T-cell (primary cell): ENCODE results near the gene ZBTB11. TPM values are rescaled to one million over a fixed set of nuclear protein-coding genes. Genes with fewer than 3 reads are reported as not detected.

Source experiments
- ATAC-seq, 4 experiments: fragments of 200-7000 bp in 3 of 4; fragments of 150-1000 bp in 1 of 4; cut with Tn5 transposase; replicated peaks in 1 of 4; 1 replicate in 3 of 4; 2 replicates in 1 of 4; pipeline ENCODE4 v1.10.0; 2021; ENCODE audit warnings: moderate library complexity in 3 of 4, mild to moderate bottlenecking in 2 of 4, moderate number of reproducible peaks in 1 of 4
- CTCF ChIA-PET, 2 donors: fragments of 300-600 bp; sonication (Branson Sonifier 250); formaldehyde crosslinking; loops; one replicate each; lab custom pipeline; 2022; ENCODE audit warnings: antibody characterized with exemption in 2 of 2; lab: Charles Lee
- POLR2A ChIA-PET, 2 donors: fragments of 300-600 bp; sonication (Branson Sonifier 250); formaldehyde crosslinking; loops; one replicate each; lab custom pipeline; 2022; ENCODE audit warnings: antibody characterized with exemption in 2 of 2; lab: Charles Lee
- DNase-seq, 35 experiments: peaks; one replicate each; pipeline versions ENCODE4 v3.0.0 to v3.0.0-alpha.2; 2013 to 2023
- H3K27ac ChIP-seq: one replicate; pipeline ENCODE4 v1.5.1; 2013; ENCODE audit warnings: low read length
- H3K27me3 ChIP-seq, 2 experiments: replicated peaks in 1 of 2; 1 replicate in 1 of 2; 2 replicates in 1 of 2; pipeline versions ENCODE4 v1.6.1 to v1.7.0; 2013; ENCODE audit warnings: low read length in 1 of 2, mixed read lengths in 1 of 2; ENCODE audit not compliant: control insufficient read depth in 2 of 2, insufficient read depth in 2 of 2; ENCODE audit errors: extremely low read depth in 1 of 2
- H3K36me3 ChIP-seq, 2 donors: 1 replicate in 1 of 2; 2 replicates in 1 of 2; pipeline versions ENCODE4 v1.6.1 to v1.7.0; 2013; ENCODE audit warnings: low read length in 1 of 2; ENCODE audit not compliant: control insufficient read depth in 2 of 2, insufficient read depth in 1 of 2; ENCODE audit errors: extremely low read depth in 1 of 2
- H3K4me1 ChIP-seq, 2 experiments: 1 replicate in 1 of 2; 2 replicates in 1 of 2; pipeline versions ENCODE4 v1.6.1 to v1.7.0; 2013; ENCODE audit warnings: low read length in 2 of 2, mixed read lengths in 1 of 2; ENCODE audit not compliant: insufficient read depth in 2 of 2, control insufficient read depth in 1 of 2; ENCODE audit errors: extremely low read depth in 1 of 2
- H3K4me3 ChIP-seq, 2 donors: 1 replicate in 1 of 2; 2 replicates in 1 of 2; pipeline versions ENCODE4 v1.5.1 to v1.7.0; 2013; ENCODE audit warnings: mild to moderate bottlenecking in 2 of 2, low read length in 1 of 2, moderate library complexity in 1 of 2; ENCODE audit not compliant: control insufficient read depth in 1 of 2; ENCODE audit errors: extremely low read depth in 1 of 2
- H3K9me3 ChIP-seq: 2 replicates; pipeline ENCODE4 v1.7.0; 2013
- H3K27ac Mint-ChIP-seq, 2 donors: one replicate each; pipeline ENCODE4 v1.8.0; 2020 to 2021; ENCODE audit warnings: mild to moderate bottlenecking in 2 of 2, mixed read lengths in 2 of 2
- H3K27me3 Mint-ChIP-seq, 2 donors: one replicate each; pipeline ENCODE4 v1.8.0; 2021 to 2022; ENCODE audit warnings: mixed read lengths in 2 of 2
- H3K36me3 Mint-ChIP-seq: one replicate; pipeline ENCODE4 v1.8.0; 2021; ENCODE audit warnings: mixed read lengths
- H3K4me1 Mint-ChIP-seq, 3 donors: one replicate each; pipeline ENCODE4 v1.8.0; 2020 to 2022; ENCODE audit warnings: mixed read lengths in 3 of 3, mild to moderate bottlenecking in 1 of 3
- H3K4me3 Mint-ChIP-seq, 3 donors: one replicate each; pipeline ENCODE4 v1.8.0; 2020 to 2022; ENCODE audit warnings: mild to moderate bottlenecking in 3 of 3, mixed read lengths in 3 of 3, moderate library complexity in 3 of 3
- H3K9me3 Mint-ChIP-seq, 3 donors: one replicate each; pipeline ENCODE4 v1.8.0; 2020 to 2022; ENCODE audit warnings: mixed read lengths in 3 of 3
- WGBS: methylation state at CpG from one replicate; pipeline ENCODE4 v1.1.5; 2013; ENCODE audit warnings: missing lambda C conversion rate; ENCODE audit not compliant: insufficient coverage; 5-methylcytosine and 5-hydroxymethylcytosine counted together
- total RNA-seq, 35 experiments: library from RNA in 6 of 35; stranded (reverse) in 6 of 35; fragments of 120-200 nt in 1 of 35; gene quantifications; one replicate each; pipeline versions ENCODE4 v1.2.1 to v1.2.4 and lab custom pipeline; 2013 to 2026

ZBTB11 gene
- total RNA-seq, 5 donors from 2014 or later (not counting 1 experiment from before 2014, with no cell fraction given), result 38.7 to 61.4 (median 45.6) TPM

DNA sequence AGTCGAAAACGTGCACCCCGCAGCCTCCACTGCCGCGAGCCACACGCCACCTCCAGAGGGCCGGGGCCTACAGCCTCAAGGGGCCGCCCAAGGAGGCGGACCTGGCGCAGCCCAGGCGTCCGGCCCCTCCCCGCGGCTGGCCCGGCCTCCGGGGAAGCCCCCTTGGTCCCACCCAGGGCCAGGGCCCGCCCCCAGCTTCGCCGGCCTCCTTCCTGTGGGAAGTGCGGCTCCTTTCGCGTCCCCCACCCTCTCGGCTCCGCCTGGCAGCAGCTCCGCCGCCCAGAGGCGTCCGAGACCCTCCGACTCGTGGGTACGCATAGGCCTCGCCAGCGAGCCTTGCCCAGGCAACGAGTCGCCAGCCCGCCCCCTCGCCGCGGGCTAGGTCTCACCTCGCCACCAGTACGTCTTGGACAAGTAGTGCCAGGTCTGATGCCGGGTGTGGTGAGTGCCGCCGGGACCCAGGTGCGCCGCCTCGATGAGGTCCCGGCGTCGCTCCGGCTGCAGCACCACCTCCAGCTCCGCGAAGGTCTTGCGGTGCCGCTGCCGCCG lies 642 bp downstream of the ZBTB11 start:
- Histone ChIP-seq H3K9me3 (no peaks in the 10 kb centered on the region), H3K4me1 (peaks cover 24 to 28% of the 10 kb centered on the region in 2 experiments), H3K27ac (peak overlapping the region; percentile 98), H3K36me3 (peaks cover 3 to 15% of the 10 kb centered on the region in 2 donors), H3K27me3 (no peaks in the 10 kb centered on the region), H3K4me3 (peak overlapping the region; percentile 89 to 97)
- Mint-ChIP-seq H3K4me1 (peaks cover 61 to 62% (median 61%) of the 10 kb centered on the region in 3 donors), H3K4me3 (peak overlapping the region; percentile 91 to 98 (median 95)), H3K27ac (peak overlapping the region; percentile 97 to 99), H3K27me3 (no peaks in the 10 kb centered on the region), H3K9me3 (no peaks in the 10 kb centered on the region), H3K36me3 (peaks cover 25% of the 10 kb centered on the region)
- ChIA-PET CTCF (interaction anchor here (0.6 to 3.8 kb wide), 8 partner anchors 9 to 169 kb away, joined by 3 to 13 read pairs (median 4); partner anchors contain the start of genes CEP97 (in 1 of the 2), PCNP (in 1 of the 2) and RPL24 (in 1 of the 2)), POLR2A (interaction anchor here (0.6 to 4.5 kb wide), 8 partner anchors 10 to 198 kb away, joined by 4 to 37 read pairs (median 10); partner anchors contain the start of genes RPL24 (in 2 of the 2), CEP97 (in 1 of the 2), NXPE3 (in 1 of the 2) and PCNP (in 1 of the 2))
- peak; percentile 85 to 89 (median 86) for ATAC-seq
- DNase-seq, result peak; percentile 87 to 96 (median 93)
- WGBS, result 0% methylated on average over 57 of the region's 57 CpGs

DNA sequence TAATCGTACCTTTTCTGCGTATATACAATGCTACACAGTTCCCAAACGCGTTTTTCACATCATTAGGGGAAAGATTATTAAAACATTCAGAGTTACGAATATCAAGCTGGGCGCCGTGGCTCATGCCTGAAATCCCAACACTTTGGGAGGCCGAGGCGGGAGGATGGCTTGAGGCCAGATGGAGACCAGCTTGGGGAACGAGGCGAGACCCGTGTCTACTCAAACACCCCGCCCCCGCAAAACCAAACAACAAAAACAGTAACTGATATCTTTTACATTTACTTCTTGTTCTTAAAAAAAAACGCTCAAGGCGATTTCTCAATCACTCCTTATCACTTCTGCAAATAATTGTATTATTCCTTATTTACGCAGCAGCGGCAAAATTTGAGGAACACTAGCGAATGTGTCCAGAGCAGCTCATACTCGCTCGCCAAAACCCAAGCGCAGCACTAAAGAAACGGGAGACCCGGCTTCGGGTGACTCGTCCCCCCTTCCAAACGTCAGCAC lies 1.2 kb downstream of the ZBTB11 start:
- POLR2A ChIA-PET, result interaction anchor here (0.6 to 4.5 kb wide), 8 partner anchors 10 to 962 kb away, joined by 4 to 37 read pairs (median 10); partner anchors contain the start of genes RPL24 (in 2 of the 2), CEP97 (in 1 of the 2), NXPE3 (in 1 of the 2) and PCNP (in 1 of the 2)
- H3K27me3 ChIP-seq, result no peaks in the 10 kb centered on the region
- no peaks in the 10 kb centered on the region for H3K27me3 Mint-ChIP-seq
- no peaks in the 10 kb centered on the region for H3K9me3 ChIP-seq
- H3K4me1 ChIP-seq, result peaks cover 24 to 28% of the 10 kb centered on the region in 2 experiments
- H3K36me3 ChIP-seq, result peaks cover 0 to 14% of the 10 kb centered on the region in 2 donors
- peak overlapping the region; percentile 98 for H3K27ac ChIP-seq
- no peaks in the 10 kb centered on the region for H3K9me3 Mint-ChIP-seq
- CTCF ChIA-PET, result interaction anchor here (0.6 to 3.8 kb wide), 6 partner anchors 9 to 169 kb away, joined by 3 to 13 read pairs (median 6); partner anchors contain the start of genes CEP97 (in 1 of the 2), PCNP (in 1 of the 2) and RPL24 (in 1 of the 2)
- H3K4me3 Mint-ChIP-seq, result peak overlapping the region; percentile 91 to 98 (median 95)
- peak overlapping the region; percentile 89 to 97 for H3K4me3 ChIP-seq
- DNase-seq (peak in 4 of 35 experiments; percentile 4 to 15 (median 6)), ATAC-seq (no peak)
- peak overlapping the region; percentile 91 to 93 for H3K27ac Mint-ChIP-seq
- whole genome bisulfite sequencing, result 4% methylated on average over 23 of the region's 27 CpGs
- peaks cover 23% of the 10 kb centered on the region for H3K36me3 Mint-ChIP-seq
- peaks cover 57 to 58% (median 58%) of the 10 kb centered on the region in 3 donors for H3K4me1 Mint-ChIP-seq

- no peaks in the 10 kb centered on the region for H3K27me3 Mint-ChIP-seq
- Histone ChIP-seq H3K4me3 (no peak overlapping the region), H3K9me3 (no peaks in the 10 kb centered on the region), H3K27ac (no peak overlapping the region), H3K36me3 (peaks cover 0 to 11% of the 10 kb centered on the region in 2 donors), H3K27me3 (no peaks in the 10 kb centered on the region), H3K4me1 (peaks cover 24 to 28% of the 10 kb centered on the region in 2 experiments)
- H3K9me3 Mint-ChIP-seq, result no peaks in the 10 kb centered on the region
- WGBS, result 95% methylated on average over 3 of the region's 9 CpGs
- DNase-seq (no peak), ATAC-seq (no peak)
- POLR2A ChIA-PET, result interaction anchor here (0.6 to 4.5 kb wide), 4 partner anchors 9 to 380 kb away, joined by 3 to 37 read pairs (median 4); partner anchors contain the start of gene RPL24 (in 1 of the 2)
- H3K36me3 Mint-ChIP-seq, result peaks cover 20% of the 10 kb centered on the region
- H3K4me3 Mint-ChIP-seq, result peak overlapping the region; percentile 91 to 98 (median 95)
- peak overlapping the region in 1 of 2 donors; percentile 16 for H3K27ac Mint-ChIP-seq
- H3K4me1 Mint-ChIP-seq, result peaks cover 54 to 57% (median 55%) of the 10 kb centered on the region in 3 donors
- CTCF ChIA-PET, result interaction anchor here (0.7 to 3.8 kb wide), 2 partner anchors 101 to 962 kb away, joined by 4 to 13 read pairs; partner anchors contain the start of gene PCNP (in 1 of the 2)
Measured at GRCh38 chr3:101674518-101674917, 2.4 kb downstream of the ZBTB11 start.

GRCh38 chr3:101673953-101674352 lies 3.0 kb downstream of the ZBTB11 start:
- ChIA-PET POLR2A (interaction anchor here (0.5 to 4.5 kb wide), 6 partner anchors 12 to 1411 kb away, joined by 3 to 37 read pairs (median 3); partner anchors contain the start of gene RPL24 (in 1 of the 2)), CTCF (interaction anchor here (0.7 to 3.8 kb wide), 3 partner anchors 100 to 961 kb away, joined by 4 to 13 read pairs (median 5); partner anchors contain the start of gene PCNP (in 1 of the 2))
- H3K36me3 Mint-ChIP-seq, result peaks cover 24% of the 10 kb centered on the region
- H3K4me1 Mint-ChIP-seq, result peaks cover 54 to 57% (median 55%) of the 10 kb centered on the region in 3 donors
- WGBS, result 73% methylated on average over 4 of the region's 13 CpGs
- Histone ChIP-seq H3K4me1 (peaks cover 24 to 28% of the 10 kb centered on the region in 2 experiments), H3K4me3 (no peak overlapping the region), H3K27ac (no peak overlapping the region), H3K36me3 (peaks cover 0 to 17% of the 10 kb centered on the region in 2 donors), H3K27me3 (no peaks in the 10 kb centered on the region), H3K9me3 (no peaks in the 10 kb centered on the region)
- no peak overlapping the region for H3K27ac Mint-ChIP-seq
- H3K9me3 Mint-ChIP-seq, result no peaks in the 10 kb centered on the region
- H3K27me3 Mint-ChIP-seq, result no peaks in the 10 kb centered on the region
- DNase-seq (no peak), ATAC-seq (no peak)
- peak overlapping the region; percentile 6 to 91 (median 31) for H3K4me3 Mint-ChIP-seq

GRCh38 chr3:101671014-101671413 lies 5.9 kb downstream of the ZBTB11 start:
- ChIA-PET CTCF (no interaction called here), POLR2A (no interaction called here)
- Mint-ChIP-seq H3K36me3 (peaks cover 32% of the 10 kb centered on the region), H3K9me3 (no peaks in the 10 kb centered on the region), H3K4me1 (peaks cover 41 to 44% (median 43%) of the 10 kb centered on the region in 3 donors), H3K27ac (no peak overlapping the region), H3K27me3 (no peaks in the 10 kb centered on the region), H3K4me3 (no peak overlapping the region)
- ATAC-seq (no peak), DNase-seq (no peak)
- Histone ChIP-seq H3K36me3 (peaks cover 0 to 46% of the 10 kb centered on the region in 2 donors), H3K27me3 (no peaks in the 10 kb centered on the region), H3K27ac (no peak overlapping the region), H3K9me3 (no peaks in the 10 kb centered on the region), H3K4me1 (peaks cover 18% of the 10 kb centered on the region in 2 experiments), H3K4me3 (no peak overlapping the region)
- WGBS, result 100% methylated on average over 4 of the region's 5 CpGs

- Mint-ChIP-seq H3K27me3 (no peaks in the 10 kb centered on the region), H3K36me3 (peaks cover 51% of the 10 kb centered on the region), H3K27ac (no peak overlapping the region), H3K9me3 (no peaks in the 10 kb centered on the region), H3K4me1 (peaks cover 16 to 25% (median 18%) of the 10 kb centered on the region in 3 donors), H3K4me3 (no peak overlapping the region)
- peaks cover 3 to 76% of the 10 kb centered on the region in 2 donors for H3K36me3 ChIP-seq
- no peak overlapping the region for H3K4me3 ChIP-seq
- CTCF ChIA-PET, result no interaction called here
- WGBS, result no CpG with 5 or more reads among the region's 1 CpG
- ATAC-seq (no peak), DNase-seq (no peak)
- H3K9me3 ChIP-seq, result no peaks in the 10 kb centered on the region
- H3K27me3 ChIP-seq, result no peaks in the 10 kb centered on the region
- POLR2A ChIA-PET, result interaction anchor here in 1 of 2 donors (0.6 kb wide), 3 partner anchors 19 to 139 kb away, joined by 3 read pairs; partner anchors contain the start of gene RPL24
- H3K27ac ChIP-seq, result no peak overlapping the region
- no peaks in the 10 kb centered on the region for H3K4me1 ChIP-seq
Measured at GRCh38 chr3:101667844-101668243, 9.1 kb downstream of the ZBTB11 start.
